ENCODE measurements around the gene SGIP1. TPM values are rescaled to one million over a fixed set of nuclear protein-coding genes. Genes with fewer than 3 reads are reported as not detected.
A peak's percentile ranks its signal among the peaks of the same experiment; 100 is the strongest.
"Not testable (repeated sequence)": the region's sequence is repeated elsewhere in the genome, so short reads cannot be mapped to it uniquely, and the experiment has no call there.

Gene SGIP1
- total RNA-seq, 1 donor from 2014 or later, result 32.8 TPM

- Mint-ChIP-seq H3K9me3 (ENCODE audit: unreplicated experiment) (no peaks in the 10 kb centered on the region), H3K27me3 (ENCODE audit: unreplicated experiment) (no peaks in the 10 kb centered on the region), H3K27ac (ENCODE audit: unreplicated experiment) (no peak overlapping the region), H3K36me3 (ENCODE audit: low read depth, unreplicated experiment) (no peaks in the 10 kb centered on the region), H3K4me1 (ENCODE audit: unreplicated experiment) (peaks cover 20% of the 10 kb centered on the region), H3K4me3 (ENCODE audit: unreplicated experiment) (no peak overlapping the region)
- TF ChIP-seq CTCF (IDR thresholded peaks at IDR 0.05; ENCODE audit: unreplicated experiment), result no peak
- DNase-seq (ENCODE audit: low spot score), result no peak
These were observed 199.5 kb downstream of the SGIP1 start for GRCh38 chr1:66733348-66734017.

- H3K4me3 Mint-ChIP-seq (ENCODE audit: unreplicated experiment); H3K36me3 Mint-ChIP-seq (ENCODE audit: low read depth, unreplicated experiment); DNase-seq (ENCODE audit: low spot score); H3K9me3 Mint-ChIP-seq (ENCODE audit: unreplicated experiment); H3K27me3 Mint-ChIP-seq (ENCODE audit: unreplicated experiment); H3K27ac Mint-ChIP-seq (ENCODE audit: unreplicated experiment): not testable (repeated sequence)
- peaks cover 24% of the 10 kb centered on the region for H3K4me1 Mint-ChIP-seq (ENCODE audit: unreplicated experiment)
These were observed 200.6 kb downstream of the SGIP1 start for GRCh38 chr1:66734531-66734930.

GRCh38 chr1:66737836-66738235 is 203.9 kb downstream of the SGIP1 start:
- TF ChIP-seq CTCF (IDR thresholded peaks at IDR 0.05; ENCODE audit: unreplicated experiment), result no peak
- DNase-seq (ENCODE audit: low spot score), result no peak
- Mint-ChIP-seq H3K9me3 (ENCODE audit: unreplicated experiment) (no peaks in the 10 kb centered on the region), H3K36me3 (ENCODE audit: low read depth, unreplicated experiment) (no peaks in the 10 kb centered on the region), H3K4me3 (ENCODE audit: unreplicated experiment) (no peak overlapping the region), H3K27ac (ENCODE audit: unreplicated experiment) (no peak overlapping the region), H3K27me3 (ENCODE audit: unreplicated experiment) (peaks cover 2% of the 10 kb centered on the region), H3K4me1 (ENCODE audit: unreplicated experiment) (peaks cover 27% of the 10 kb centered on the region)

- H3K9me3 Mint-ChIP-seq (ENCODE audit: unreplicated experiment), result no peaks in the 10 kb centered on the region
- DNase-seq (ENCODE audit: low spot score), result no peak
- H3K36me3 Mint-ChIP-seq (ENCODE audit: low read depth, unreplicated experiment), result no peaks in the 10 kb centered on the region
- peak overlapping the region; percentile 67 for H3K27ac Mint-ChIP-seq (ENCODE audit: unreplicated experiment)
- no peak overlapping the region for H3K4me3 Mint-ChIP-seq (ENCODE audit: unreplicated experiment)
- TF ChIP-seq CTCF (IDR thresholded peaks at IDR 0.05; ENCODE audit: unreplicated experiment), result no peak
- H3K4me1 Mint-ChIP-seq (ENCODE audit: unreplicated experiment), result peaks cover 27% of the 10 kb centered on the region
- H3K27me3 Mint-ChIP-seq (ENCODE audit: unreplicated experiment), result peaks cover 2% of the 10 kb centered on the region
These were observed 205.6 kb downstream of the SGIP1 start for GRCh38 chr1:66739401-66740157.

- H3K27me3 Mint-ChIP-seq (ENCODE audit: unreplicated experiment), result peaks cover 2% of the 10 kb centered on the region
- H3K4me1 Mint-ChIP-seq (ENCODE audit: unreplicated experiment), result peaks cover 16% of the 10 kb centered on the region
- no peaks in the 10 kb centered on the region for H3K36me3 Mint-ChIP-seq (ENCODE audit: low read depth, unreplicated experiment)
- TF ChIP-seq CTCF (IDR thresholded peaks at IDR 0.05; ENCODE audit: unreplicated experiment), result no peak
- DNase-seq (ENCODE audit: low spot score), result no peak
- no peak overlapping the region for H3K27ac Mint-ChIP-seq (ENCODE audit: unreplicated experiment)
- no peaks in the 10 kb centered on the region for H3K9me3 Mint-ChIP-seq (ENCODE audit: unreplicated experiment)
- H3K4me3 Mint-ChIP-seq (ENCODE audit: unreplicated experiment), result no peak overlapping the region
These were observed 211.5 kb downstream of the SGIP1 start for GRCh38 chr1:66745451-66745850.

All from endothelial cell (in vitro differentiated cells).